ENCODE results near the gene MPND.
A peak's percentile ranks its signal among the peaks of the same experiment; 100 is the strongest.

The MPND gene

DNA sequence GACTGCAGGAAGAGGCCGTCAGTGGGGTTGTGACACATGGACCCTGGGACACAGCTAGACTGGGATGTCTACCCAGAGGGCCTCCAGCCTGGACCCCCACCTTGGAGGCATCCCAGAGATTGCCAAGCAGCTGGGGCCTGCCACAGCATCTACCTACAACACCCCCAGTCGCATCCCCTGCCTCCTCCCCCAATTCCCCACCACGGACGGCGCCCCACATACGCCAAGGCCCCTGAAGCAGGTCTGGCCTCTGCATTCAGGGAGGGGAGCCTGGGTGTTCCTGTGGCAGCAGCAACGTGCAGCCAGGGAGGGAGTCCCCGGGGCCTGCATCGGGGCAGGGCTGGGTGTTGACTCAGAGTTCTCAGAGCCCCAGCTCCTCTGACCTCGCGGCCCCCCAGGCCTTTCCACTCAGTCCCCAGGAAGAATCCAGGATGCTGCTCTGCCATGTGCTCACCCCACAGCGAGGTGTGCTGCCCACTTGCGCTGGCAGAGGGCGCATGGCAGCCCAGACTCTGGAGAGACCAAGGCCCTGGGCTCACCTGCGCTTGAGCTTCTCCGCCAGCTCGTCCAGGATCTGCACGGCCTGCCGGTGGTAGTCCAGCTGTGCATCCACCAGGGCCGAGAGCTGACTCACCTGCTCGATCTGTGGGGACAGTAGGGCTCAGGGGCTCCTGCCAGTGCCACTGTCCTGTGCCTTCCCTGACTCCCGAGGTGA is 19.6 kb downstream of the MPND start:
- H3K4me3 ChIP-seq (ENCODE audit: low read depth, low read length) = no peak overlapping the region
- TF ChIP-seq, protein P1, sequence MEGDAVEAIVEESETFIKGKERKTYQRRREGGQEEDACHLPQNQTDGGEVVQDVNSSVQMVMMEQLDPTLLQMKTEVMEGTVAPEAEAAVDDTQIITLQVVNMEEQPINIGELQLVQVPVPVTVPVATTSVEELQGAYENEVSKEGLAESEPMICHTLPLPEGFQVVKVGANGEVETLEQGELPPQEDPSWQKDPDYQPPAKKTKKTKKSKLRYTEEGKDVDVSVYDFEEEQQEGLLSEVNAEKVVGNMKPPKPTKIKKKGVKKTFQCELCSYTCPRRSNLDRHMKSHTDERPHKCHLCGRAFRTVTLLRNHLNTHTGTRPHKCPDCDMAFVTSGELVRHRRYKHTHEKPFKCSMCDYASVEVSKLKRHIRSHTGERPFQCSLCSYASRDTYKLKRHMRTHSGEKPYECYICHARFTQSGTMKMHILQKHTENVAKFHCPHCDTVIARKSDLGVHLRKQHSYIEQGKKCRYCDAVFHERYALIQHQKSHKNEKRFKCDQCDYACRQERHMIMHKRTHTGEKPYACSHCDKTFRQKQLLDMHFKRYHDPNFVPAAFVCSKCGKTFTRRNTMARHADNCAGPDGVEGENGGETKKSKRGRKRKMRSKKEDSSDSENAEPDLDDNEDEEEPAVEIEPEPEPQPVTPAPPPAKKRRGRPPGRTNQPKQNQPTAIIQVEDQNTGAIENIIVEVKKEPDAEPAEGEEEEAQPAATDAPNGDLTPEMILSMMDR (conservative IDR thresholded peaks at IDR 0.05; ENCODE audit: low read depth, low read length) = peak; percentile 32
- no peak for DNase-seq (ENCODE audit: low read depth)

GRCh38 chr19:4363571-4364304 is 20.4 kb downstream of the MPND start:
- no peak for DNase-seq (ENCODE audit: low read depth)
- H3K4me3 ChIP-seq (ENCODE audit: low read depth, low read length) = no peak overlapping the region
- TF ChIP-seq, protein P1 (conservative IDR thresholded peaks at IDR 0.05; ENCODE audit: low read depth, low read length) = no peak

- no peak overlapping the region for H3K4me3 ChIP-seq (ENCODE audit: low read depth, low read length)
- TF ChIP-seq, protein P1 (conservative IDR thresholded peaks at IDR 0.05; ENCODE audit: low read depth, low read length) = no peak
- no peak for DNase-seq (ENCODE audit: low read depth)
These were observed 22.0 kb downstream of the MPND start for GRCh38 chr19:4365341-4365740.

DNA sequence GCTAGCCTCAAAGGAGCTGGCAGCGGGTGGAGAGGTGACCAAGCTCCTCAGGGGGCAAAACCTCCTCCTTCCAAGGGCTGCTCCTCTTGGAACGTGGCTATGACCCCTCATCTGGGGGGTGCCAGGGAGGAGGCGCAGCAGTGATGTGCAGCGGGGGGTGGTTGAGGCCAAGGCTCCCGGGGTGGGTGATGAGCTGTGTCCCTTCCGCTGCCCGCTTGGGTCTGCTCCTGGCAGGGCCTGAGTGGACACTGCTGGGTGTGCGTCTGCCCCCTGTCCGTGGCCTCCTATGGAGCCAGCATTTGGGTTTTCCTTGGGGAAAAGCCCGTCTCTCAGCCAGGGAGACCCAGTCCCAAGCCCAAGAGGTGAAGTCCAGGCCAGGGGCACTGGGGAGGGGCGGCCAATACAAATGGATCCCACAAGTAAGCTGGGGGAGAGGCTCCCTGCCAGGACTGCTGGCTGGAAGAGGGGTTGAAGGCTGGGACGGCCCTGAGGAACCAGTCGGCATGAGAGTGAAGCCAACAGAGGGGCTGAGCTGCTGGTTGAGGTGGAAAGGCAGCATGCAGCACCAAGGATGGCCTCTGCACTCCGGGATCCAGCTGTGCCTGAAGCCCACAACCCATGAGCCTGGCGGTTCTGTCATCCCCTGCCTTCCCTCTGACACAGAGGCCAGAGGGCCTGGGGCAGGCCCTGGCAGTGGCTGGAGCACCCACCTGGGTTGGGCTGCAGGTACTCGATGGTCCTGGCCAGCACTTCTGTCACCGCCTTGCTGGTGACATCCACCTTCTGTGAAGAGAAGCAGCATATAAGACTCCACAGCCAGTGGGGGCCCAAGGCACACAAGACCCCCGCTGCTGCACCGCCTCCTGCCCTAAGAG is 22.7 kb downstream of the MPND start:
- H3K4me3 ChIP-seq (ENCODE audit: low read depth, low read length) = no peak overlapping the region
- no peak for DNase-seq (ENCODE audit: low read depth)
- TF ChIP-seq, protein P1 (conservative IDR thresholded peaks at IDR 0.05; ENCODE audit: low read depth, low read length) = no peak

DNA sequence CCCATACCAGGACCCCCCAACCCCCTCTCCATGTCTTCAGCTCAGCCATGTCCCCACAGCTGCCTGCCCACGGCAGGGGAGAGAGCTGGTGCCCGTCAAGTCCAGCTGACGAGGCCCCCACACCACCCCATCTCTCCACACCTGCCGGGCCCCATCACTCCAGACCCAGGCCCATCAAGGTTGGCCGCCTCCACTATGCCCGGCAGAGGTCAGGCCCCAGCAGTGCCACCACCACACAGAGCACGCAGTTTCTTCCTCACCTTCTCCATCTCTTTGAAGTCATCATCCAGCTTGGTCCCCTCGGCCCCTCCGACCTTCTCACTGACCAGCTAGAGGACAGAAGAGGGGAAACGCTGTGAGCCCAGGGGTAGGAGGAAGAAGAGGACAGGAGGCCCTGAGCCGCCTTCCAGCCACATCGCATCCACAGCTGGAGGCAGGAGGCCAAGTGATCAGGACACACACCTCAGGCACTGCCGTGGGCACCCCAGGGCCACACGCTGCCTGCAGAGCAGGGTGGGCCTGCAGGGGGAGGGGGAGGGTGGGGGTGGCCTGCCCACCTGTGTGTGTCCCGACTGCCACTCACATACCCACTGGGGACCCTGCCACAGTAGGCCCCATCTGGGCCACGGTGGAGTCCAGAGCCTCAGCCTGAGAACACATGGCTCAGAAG is 23.4 kb downstream of the MPND start:
- TF ChIP-seq, protein P1 (conservative IDR thresholded peaks at IDR 0.05; ENCODE audit: low read depth, low read length) = no peak

DNA sequence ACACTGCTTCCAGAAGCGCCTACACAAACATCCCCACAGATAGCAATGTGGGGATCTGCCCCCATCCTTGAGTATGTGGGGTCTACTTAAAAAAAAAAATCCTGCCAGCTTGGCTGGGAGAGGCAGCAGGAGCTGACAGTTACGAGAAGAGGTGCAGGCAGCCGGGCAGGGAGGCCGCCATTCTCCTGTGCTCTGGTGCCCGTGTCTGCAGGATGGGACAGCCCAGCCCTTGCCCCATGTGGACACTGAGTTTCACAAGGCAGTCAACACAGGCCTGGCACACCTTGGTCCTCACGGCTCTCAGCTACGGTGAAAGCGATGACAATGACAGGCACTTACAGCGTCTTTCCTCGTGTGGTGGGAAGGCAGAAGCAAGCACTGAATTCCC is 24.0 kb downstream of the MPND start:
- DNase-seq (ENCODE audit: low read depth) = no peak
- no peak overlapping the region for H3K4me3 ChIP-seq (ENCODE audit: low read depth, low read length)
- TF ChIP-seq, protein P1 (conservative IDR thresholded peaks at IDR 0.05; ENCODE audit: low read depth, low read length) = no peak

More for the DNA sequence above, 23.4 kb downstream of the MPND start:
- no peak overlapping the region for H3K4me3 ChIP-seq (ENCODE audit: low read depth, low read length)
- DNase-seq (ENCODE audit: low read depth) = no peak

All from choroid plexus epithelial cell (primary cell).